ELR (cell line): ENCODE data around the gene TTC27.
A peak's percentile ranks its signal among the peaks of the same experiment; 100 is the strongest.
"Not testable (repeated sequence)": the region's sequence is repeated elsewhere in the genome, so short reads cannot be mapped to it uniquely, and the experiment has no call there.

Source experiments
- DNase-seq: peaks from one replicate; pipeline ENCODE4 v3.0.0-alpha.2; 2015; ENCODE audit warnings: low read depth

TTC27 gene

DNA sequence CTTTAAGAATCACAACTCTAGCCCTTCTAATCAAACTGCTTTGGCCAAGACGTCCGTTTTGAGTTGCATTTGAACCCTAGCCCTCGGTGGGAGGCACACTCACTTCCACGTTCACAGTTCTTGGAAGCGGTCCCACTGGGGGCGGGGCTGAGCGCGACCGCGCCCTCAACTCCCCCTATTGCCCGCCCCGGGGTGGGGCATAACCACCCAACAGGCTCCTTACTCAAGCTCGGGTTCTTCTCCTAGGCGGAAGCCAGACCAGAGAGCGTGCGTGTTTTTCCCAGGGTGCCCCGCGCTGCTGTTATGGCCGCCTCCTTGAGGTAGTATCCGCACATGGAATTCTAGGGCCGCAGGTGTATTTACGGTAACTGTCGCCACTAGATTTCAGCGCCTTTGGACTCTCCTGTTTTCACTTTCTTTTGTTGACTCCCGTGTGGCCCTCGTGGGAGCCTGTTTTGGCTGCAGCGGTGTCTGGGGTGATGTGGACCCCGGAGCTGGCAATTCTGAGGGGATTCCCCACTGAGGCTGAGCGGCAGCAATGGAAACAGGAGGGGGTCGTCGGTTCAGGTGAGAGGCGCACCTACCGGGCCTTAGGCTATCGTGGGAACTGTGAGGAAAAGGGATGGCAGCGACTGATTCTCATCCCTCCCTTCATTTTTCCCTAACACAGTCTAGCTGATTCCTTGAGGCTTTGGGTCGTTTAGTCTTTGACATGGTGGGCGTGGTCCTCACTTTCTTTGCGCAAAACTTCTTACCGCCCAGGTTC is at the start of gene TTC27:
TSS of gene TTC27 (plus strand) at position 237 of the 766 bp plus-strand sequence. CDS start at position 480, 243 bp downstream.
- DNase-seq = peak; percentile 97

DNA sequence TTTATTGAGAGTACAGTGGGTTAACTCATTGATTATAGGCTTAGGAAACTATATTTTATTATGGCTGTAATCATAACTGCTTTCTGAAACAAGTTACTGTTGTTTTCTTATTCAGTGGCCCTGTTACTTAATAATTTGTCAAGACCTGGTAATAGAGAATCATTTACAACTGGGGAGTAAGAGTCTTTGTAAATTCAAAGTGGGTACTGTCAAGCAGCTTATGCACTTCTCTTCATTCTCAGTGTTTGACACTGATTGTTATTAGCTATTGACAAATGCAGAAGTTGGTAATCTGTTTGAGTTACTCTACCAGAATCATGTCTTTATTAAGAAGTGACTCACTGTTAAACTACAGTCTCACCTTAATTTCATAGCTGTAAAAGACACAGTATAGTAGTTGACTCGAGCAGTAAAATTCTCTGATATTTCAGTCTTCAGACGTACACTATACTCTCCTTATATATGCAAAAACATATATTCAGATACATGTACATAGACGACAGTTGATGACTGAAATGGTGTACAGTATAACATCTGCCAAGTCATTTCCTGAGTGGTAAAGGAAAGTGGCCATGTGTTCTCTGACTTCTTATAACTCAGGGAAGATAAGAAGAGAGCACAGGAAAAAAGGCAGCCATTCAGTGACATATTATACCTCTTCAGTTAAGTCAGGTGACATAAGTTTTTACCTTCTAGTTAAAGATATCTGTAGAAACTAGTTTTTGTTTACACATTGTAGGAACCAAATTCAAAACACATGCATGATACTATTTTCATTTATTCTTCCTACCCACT is 36.0 kb upstream of the TTC27 start:
- peak; percentile 43 for DNase-seq

DNA sequence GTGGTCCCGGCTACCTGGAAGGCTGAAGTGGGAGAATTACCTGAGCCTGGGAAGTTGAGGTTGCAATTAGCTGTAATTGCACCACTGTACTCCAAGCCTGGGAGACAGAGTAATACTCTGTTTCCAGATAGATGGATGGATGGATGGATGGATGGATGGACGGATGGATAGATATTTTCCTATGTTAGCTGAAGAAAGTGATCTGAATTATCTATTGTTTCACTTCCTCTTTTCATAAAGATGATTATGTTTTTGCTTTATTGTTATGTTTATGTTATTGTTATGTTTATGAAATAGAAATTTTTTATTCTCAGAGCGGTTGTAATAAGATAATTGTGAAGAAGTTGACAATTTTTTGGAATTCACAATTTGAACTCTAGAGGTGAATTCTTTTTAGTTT is 33.3 kb upstream of the TTC27 start:
- DNase-seq = no peak

DNA sequence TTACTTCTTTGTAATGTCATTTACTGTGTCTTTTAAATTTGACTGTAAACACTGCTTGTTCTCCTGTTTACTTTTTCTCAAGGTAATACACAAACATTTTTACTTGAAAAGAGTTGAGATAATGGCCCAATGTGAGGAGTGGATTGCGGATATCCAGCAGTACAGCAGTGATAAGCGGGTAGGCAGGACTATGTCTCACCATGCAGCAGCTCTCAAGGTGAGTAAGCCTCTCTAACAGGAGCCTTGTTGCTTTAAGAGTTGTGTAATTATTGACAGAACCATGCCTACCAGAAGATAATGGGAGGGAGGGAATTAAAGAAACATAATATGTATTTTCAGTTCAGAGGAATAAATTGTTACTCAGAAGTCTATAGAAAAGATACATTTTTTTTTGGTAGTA is 16.5 kb upstream of the TTC27 start:
- DNase-seq = no peak

DNA sequence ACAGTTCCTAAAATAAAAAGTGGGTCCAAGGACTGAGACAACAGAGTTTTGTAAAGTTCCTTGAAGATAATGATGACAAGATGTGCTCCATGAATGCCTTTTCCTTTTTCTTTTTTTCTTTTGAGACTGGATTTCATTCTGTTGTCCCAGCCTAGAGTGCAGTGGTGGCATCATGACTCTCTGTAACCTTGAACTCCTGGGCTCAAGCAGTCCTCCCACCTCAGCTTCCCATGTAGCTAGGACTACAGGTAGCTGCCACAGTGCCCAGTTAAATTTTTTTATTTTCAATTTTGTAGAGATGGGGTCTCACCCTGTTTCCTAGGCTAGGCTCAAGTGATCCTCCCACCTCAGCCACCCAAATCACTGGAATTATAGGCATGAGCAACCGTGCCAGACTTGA is 16.1 kb upstream of the TTC27 start:
- DNase-seq = no peak

DNA sequence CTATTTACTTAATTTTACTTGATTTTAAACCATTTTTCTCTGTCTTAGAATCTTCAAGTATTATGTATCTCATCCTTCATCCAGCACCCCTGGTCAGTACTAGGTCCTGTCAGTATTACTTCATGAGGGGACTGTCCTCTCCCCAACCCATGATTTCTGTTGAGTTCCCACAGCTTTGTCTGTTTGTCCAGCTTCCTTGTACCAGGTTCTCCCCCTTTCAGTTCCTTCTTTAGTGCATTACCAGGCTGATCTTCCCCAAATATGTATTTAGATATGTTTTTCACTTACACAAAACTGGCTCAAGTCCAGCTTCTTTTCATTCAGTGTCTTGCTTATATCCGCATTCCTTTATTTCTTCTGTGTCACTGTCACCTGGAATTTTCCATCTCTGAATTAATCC is 13.8 kb upstream of the TTC27 start:
- no peak for DNase-seq

DNA sequence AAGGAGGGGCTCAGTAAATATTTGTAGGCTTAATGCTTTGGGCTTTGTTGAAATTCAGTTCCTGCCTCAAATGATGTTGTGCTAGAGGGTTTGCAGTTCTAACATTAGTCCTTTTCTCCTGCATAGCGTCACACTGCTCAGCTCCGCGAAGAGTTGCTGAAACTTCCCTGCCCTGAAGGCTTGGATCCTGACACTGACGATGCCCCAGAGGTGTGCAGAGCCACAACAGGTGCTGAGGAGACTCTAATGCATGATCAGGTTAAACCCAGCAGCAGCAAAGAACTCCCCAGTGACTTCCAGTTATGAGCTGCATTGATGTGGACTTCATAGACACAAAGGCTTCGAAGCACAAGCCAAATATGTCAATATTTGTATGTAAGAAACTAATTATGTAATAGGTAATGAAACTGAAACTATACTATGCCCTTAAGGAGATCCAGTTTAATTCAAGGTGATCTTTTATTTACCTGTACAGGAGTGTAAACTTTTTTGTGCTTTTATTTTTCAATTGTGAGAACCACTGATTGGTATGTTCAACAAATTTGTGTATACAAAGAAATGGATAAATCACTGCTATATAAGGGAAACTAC is 10.2 kb upstream of the TTC27 start:
- no peak for DNase-seq

DNA sequence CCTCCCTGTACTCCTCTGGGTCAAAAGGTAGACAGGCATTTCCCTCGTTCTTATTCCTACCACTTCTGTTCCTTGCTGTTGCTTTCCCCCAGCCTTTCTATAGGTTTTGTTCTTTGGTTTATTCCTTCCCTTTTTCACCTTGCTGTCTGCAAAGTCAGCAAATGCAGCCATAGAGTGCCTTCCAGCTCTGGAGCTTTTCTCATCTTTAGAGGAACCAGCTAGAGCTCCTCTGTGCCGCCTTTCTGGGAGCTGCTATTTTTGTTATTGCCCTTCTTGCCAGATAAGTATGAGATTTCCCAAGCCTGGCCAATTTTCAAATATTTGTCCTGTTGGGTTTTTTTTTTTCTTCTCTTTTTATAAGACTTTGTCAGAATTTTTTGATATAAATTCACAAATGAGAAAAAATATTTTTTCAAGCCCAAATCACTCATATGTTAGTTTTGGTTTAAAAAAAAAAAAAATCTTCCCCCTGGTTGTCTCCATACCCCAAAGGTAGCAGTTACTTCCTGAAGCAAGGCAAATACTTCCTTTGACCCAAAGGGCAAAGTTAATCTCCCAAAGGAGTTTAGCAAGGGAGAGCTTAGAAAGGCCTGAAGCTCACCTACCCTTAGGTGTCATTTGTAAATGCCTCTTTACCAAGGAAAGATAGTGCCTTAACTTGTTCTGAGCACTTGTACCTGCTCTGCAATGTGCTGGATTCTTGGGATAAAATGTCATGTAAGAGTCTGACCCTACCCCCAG is 5.1 kb upstream of the TTC27 start:
- no peak for DNase-seq

DNA sequence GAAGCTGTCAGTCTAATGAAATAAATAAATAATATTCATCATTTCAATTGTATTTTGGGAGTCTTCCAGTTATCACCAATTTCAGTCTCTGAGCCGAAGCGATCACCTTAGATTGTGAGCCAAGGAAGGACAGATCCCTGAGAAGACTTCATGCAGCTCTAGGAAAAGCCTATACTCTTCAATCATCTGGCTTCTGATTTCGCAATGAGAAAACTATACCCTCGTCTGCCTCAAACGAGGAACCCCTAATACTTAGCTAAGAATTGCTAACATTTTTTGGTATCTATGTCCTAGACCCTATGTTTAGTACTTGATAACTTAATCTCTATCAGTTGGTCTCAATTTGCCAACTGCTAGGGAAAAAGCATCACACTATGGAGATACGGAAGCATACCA is 4.5 kb upstream of the TTC27 start:
- DNase-seq = no peak

DNA sequence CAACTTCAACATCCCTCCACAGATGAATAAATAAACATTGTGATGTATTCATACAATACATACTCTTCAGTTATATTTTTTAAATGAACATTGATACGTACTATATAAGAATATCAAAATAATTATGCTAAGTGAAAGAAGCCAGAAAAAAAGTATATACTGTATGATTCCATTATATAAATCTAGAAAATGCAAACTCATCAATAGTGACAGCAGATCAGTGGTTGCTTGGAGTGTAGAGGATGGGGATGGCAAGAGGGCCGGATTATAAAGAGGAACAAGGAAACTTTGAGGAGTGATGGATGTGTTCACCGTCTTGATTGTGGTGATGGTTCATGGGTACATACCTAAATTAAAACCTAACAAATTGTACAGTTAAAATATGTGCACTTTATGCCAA is 3.0 kb upstream of the TTC27 start:
- DNase-seq = no peak

DNA sequence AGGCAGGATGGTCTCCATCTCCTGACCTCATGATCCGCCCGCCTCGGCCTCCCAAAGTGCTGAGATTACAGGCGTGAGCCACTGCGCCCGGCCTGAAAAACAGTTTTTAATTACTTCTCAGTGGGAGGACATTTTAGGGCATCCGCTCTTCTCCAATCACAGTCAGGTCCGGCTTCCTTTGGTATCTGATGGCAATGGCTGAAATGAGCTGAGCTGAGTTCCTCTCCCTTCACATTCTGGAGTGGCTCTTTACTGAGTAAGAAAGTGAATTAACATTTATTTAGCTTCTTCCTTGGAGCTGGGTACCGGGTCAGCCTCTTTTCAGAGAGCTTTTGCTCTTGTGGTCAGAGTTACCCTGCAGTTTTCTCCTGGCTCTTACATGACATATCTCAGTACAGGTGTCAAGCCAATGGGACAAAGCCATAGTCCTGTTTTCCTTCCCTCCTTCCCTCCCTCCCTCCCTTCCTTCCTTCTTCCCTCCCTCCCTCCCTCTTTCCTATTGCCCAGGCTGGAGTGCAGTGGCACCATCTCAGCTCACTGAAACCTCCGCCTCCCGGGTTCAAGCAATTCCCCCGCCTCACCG is 1.1 kb upstream of the TTC27 start:
- DNase-seq = peak; percentile 8

DNA sequence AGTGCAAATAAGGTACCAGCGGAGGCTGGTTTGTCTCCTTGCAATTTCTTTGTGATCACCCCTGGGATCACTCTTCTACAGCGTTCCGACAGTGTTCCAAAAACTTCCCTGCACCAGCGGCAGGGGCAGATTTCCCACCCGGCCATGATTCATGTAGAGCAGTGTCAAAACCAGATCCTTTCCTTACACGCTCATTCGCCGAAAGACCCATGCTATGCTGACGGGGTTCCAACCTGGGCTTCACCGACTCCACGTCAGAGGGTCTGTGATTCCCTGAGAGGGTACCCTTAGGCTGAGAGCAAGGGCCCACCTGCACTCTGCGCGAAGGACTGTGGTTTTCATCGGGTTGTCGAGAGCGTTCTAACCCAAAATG is 423 bp upstream of the TTC27 start:
- peak; percentile 56 for DNase-seq

DNA sequence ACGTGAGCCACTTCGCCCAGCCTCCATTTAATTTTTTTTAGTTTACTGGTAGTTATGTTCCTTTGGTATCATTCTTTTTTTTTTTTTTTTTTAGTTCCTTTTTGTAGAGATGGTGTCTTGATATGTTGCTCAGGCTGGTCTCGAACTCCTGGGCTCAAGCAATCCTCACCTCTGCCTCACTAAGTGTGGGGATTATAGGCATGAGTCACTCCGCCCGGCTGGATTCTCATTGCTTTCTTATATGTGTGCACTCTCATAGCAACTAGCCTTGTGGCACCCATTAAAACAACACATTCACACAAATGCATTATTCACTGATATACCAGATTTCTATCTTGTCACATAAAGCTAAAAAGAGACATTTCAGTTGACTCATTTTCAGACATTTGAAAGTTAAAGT is 4.2 kb downstream of the TTC27 start:
- peak; percentile 66 for DNase-seq

DNA sequence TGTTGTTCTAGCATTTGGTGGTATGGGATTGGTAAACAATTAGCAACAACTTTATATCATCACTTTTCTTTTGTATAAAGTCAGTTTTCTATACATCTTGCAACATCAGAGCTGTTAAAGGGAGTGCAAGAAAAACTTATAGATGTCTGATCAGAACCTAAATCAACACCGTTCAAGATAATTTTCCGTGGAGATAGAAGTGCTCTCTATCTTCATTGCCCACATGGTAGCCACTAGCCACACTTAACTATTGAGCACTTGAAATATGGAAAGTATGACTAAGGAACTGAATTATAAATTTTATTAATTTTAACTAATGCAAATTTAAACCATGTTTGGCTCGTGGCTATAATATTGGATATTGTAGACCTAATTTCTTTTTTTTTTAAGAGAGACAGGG is 5.2 kb downstream of the TTC27 start:
- DNase-seq = no peak

DNA sequence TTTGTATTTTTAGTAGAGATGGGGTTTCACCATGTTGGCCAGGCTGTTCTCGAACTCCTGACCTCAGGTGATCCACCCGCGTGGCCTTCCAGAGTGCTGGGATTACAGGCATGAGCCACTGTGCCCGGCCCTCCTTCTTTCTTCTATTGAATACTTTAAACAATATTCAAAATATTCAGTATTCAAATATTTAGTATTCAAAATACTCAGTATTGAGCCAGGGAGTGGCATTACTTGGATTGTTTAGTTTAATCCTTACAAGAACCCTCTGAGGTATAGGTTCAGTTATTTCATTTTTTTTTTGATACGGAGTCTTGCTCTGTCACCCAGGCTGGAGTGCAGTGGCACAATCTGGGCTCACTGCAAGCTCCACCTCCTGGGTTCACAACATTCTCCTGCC is 10.7 kb downstream of the TTC27 start:
- not testable (repeated sequence) for DNase-seq

DNA sequence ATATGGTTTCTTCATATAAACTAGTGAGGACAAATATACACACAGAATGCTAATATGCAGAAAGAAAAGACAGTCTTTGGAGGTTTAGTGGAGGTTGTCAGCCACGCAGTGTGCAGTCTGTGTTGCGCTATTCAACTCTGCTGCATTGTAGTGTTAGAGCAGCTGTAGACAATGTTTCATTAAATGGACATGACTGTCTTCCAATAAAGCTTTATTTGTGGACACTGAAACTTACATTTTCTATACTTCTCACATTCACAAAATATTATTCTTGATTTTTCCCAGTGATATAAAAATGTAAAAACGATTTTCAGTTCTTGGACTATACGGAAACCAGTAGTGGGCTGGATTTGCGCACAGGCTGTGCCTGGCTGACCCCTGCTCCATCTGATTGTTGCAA is 13.3 kb downstream of the TTC27 start:
- no peak for DNase-seq

DNA sequence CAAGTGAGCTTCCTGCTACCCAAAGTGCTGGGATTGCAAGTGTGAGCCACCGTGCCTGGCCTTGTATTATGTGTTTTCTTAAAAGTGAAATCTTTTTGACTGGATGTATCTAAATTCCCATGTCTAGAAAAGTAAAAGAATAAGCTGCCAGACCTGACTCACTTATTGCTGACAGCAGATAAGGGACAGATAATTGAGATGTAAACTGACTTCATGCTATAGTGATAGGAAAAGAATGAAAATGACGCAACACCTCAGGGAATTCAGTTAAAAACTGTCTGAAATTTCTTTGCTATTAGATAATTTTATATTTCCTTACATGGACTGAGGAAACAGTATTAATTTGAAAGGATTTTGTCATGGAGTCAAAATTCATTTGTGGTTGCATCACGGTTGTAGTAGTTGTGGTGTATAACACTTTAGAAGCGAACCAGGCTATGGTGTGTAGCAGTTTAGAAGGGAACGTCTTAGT is 19.4 kb downstream of the TTC27 start:
- peak; percentile 35 for DNase-seq

DNA sequence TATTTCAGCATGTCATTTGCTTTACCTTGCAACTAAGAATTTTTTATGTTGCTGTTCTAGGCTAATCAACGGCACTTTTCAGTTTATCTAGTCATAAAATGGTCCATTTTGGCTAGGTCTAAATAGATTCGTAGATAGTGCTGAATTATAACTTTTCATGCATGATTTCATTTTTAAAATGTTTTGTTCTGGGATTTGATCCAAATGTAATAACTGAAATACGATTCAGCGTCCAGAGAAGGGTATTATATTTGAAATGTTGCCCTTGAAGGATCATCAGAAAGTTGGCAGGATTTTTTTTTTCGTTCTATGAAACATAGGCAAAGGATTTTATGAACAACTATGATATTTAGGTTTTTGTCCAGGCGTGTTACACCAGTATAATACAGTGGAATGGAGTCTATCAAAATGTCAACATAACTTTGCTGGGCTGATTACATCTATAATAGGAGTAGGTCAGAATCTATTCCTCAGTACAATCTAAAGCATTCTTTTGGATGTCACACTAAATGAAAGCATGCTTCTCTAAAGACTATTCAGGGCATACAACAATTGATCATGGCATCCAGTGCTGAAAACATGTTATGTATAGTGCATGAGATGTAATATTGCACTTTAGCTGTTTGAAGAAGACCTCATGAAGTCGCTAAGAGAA is 24.8 kb downstream of the TTC27 start:
- no peak for DNase-seq

DNA sequence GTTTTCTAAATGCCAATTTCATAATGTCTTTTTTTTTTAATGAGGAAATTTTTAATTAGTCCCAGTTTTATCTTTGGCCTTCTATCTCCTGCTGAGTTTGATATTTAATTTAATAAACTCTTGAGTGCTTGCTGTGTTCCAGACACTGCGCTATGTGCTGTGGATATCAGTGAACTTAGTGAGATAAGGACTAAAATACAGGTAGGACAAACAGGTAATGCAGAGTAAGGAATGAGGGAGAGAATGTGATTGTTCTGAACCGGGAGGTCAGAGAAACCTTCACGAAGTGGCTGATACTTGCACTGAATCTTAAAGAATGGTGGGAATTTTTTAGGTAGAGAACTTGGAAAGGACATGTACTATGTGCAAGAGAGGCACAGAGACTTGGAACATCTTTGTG is 28.2 kb downstream of the TTC27 start:
- DNase-seq = no peak

DNA sequence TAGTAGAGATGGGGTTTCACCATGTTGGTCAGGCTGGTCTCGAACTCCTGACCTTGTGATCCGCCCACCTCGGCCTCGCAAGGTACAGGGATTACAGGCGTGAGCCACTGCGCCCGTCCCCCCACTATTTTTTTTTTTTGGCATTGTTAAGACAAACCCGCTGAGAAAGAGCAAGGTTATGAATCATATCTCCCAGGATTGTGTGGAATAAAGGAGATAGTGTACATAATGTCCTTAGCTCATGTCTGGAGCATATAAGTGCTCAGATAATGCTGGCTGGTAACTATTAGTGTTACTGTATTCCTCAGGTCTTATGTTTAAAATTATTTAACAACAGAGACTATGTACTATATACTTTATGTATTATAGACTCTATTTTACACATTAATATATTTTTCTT is 36.0 kb downstream of the TTC27 start:
- no peak for DNase-seq

DNA sequence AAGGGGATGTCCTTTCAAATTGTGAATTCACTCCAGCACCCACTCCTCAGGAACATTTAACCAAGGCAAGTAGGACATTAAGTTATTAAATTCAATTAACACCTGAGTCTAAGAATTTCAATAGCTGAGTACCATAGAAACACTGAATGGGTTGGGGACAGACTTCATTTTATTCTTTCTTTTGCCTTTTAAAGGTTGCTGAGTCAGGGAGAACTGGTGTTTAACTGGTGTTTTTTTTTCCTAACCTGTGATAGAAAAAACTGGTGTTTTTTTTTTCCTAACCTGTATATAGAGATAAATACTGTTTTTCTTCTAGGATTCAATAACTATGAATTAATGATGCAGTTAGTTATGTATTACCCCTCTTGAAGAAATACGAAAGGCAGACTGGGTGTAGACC is 38.9 kb downstream of the TTC27 start:
- no peak for DNase-seq

DNA sequence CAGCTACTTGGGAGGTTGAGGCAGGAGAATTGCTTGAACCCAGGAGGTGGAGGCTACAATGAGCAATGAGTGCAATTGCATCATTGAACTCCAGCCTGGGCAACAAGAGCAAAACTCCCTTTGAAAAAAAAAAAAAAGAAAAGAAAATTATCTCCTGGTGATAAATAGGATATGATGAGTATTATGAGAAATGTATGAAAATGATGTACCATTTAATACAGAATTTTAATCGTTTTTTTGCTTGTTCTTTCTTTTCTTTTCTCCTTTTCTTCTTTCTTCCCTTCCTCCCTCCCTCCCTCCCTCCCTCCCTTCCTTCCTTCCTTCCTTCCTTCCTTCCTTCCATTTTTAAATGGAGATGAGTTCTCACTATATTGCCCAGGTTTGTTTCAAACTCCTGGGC is 40.4 kb downstream of the TTC27 start:
- no peak for DNase-seq
